Heart left ventricle (tissue), 16 donors: ENCODE measurements around the gene STK24. TPM values are rescaled to one million over a fixed set of nuclear protein-coding genes. Genes with fewer than 3 reads are reported as not detected.

ENCODE experiments used
- ATAC-seq, 4 donors: fragments of 200-7000 bp; cut with Tn5 transposase; one replicate each; pipeline ENCODE4 v1.9.1; 2020 to 2022; ENCODE audit warnings: moderate library complexity in 4 of 4, mild to moderate bottlenecking in 3 of 4, moderate number of reproducible peaks in 1 of 4
- DNase-seq, 5 donors: peaks; one replicate each; pipeline ENCODE4 v3.0.0-alpha.2; 2020
- H3K27ac ChIP-seq, 12 donors: fragments of 200-600 bp; sonication (generic) in 4 of 12; one replicate each; pipeline versions ENCODE4 v1.5.0 to v1.8.0; 2016 to 2022; ENCODE audit warnings: mild to moderate bottlenecking in 2 of 12
- H3K27me3 ChIP-seq, 9 donors: fragments of 200-600 bp; sonication (generic) in 2 of 9; one replicate each; pipeline versions ENCODE4 v1.5.1 to v1.8.0; 2016 to 2022; ENCODE audit warnings: mild to moderate bottlenecking in 3 of 9
- H3K36me3 ChIP-seq, 9 donors: fragments of 200-600 bp; sonication (generic) in 2 of 9; one replicate each; pipeline versions ENCODE4 v1.5.0 to v1.8.0; 2018 to 2022; ENCODE audit warnings: mild to moderate bottlenecking in 2 of 9
- H3K4me1 ChIP-seq, 12 donors: fragments of 200-600 bp; sonication (generic) in 4 of 12; one replicate each; pipeline versions ENCODE4 v1.5.0 to v1.8.0; 2016 to 2022; ENCODE audit warnings: mild to moderate bottlenecking in 3 of 12
- H3K4me3 ChIP-seq, 12 donors: fragments of 200-600 bp; sonication (generic) in 4 of 12; one replicate each; pipeline versions ENCODE4 v1.5.0 to v1.8.0; 2017 to 2022; ENCODE audit warnings: mild to moderate bottlenecking in 9 of 12, moderate library complexity in 4 of 12
- H3K9me3 ChIP-seq, 12 donors: fragments of 200-600 bp; sonication (generic) in 4 of 12; one replicate each; pipeline versions ENCODE4 v1.5.0 to v1.8.0; 2016 to 2022; ENCODE audit warnings: mild to moderate bottlenecking in 1 of 12
- POLR2A ChIP-seq, 2 donors: fragments of 450-650 bp; IDR thresholded peaks; one replicate each; pipeline ENCODE4 v1.6.1; 2017; ENCODE audit warnings: antibody characterized with exemption in 2 of 2, mild to moderate bottlenecking in 2 of 2, moderate library complexity in 2 of 2
- WGBS, 4 donors: extraction: QIAGEN DNeasy Blood & Tissue Kit in 2 of 4; methylation state at CpG; one replicate each; pipeline versions ENCODE4 v1.1.5 to v1.1.7; 2013 to 2018; 5-methylcytosine and 5-hydroxymethylcytosine counted together
- intact Hi-C, 10 donors: fragments of 100-400 bp; cut with DNase I; formaldehyde crosslinking; loops; one replicate each; pipeline versions ENCODE4 v1.11.1 to v1.14.2; 2022
- polyA plus RNA-seq, 2 donors: library from polyadenylated mRNA; stranded (reverse); fragments of 200-250 nt; gene quantifications; one replicate each; pipeline ENCODE4 v1.2.3, GENCODE V29; 2013
- total RNA-seq, 9 donors: library from RNA; depleted of rRNA in 2 of 9; stranded (reverse); fragments of >200 nt in 2 of 9; fragmentation: NEBNext Ultra II Directional in 3 of 9; extraction: Animal tissue kit (Norgen Biotek cat#: 25700) in 3 of 9; gene quantifications; one replicate each; pipeline versions ENCODE4 v1.1.0 to v1.2.4, GENCODE V29; 2016 to 2023
- TF ChIP-seq, protein P1 (sequence below), 12 donors: fragments of 200-600 bp; sonication (generic) in 4 of 12; IDR thresholded peaks; one replicate each; pipeline versions ENCODE4 v1.5.0 to v1.8.0; 2018 to 2022; ENCODE audit warnings: antibody characterized with exemption in 12 of 12, mild to moderate bottlenecking in 5 of 12
- donor health status: ischemic (EF 13 %, LVEDD 7.1; RV severe dilation, severe dysfunction).
- donor health status: healthy with polysubstance abuse.
- donor health status: DM: no; HTN: yes; CAD: no.
- donor health status: DM: no; HTN: no; CAD: no.
- donor health status: ischemic (EF 25% LVEDD 6.9; RV normal size, moderate dysfunction).
- donor health status: ischemic (EF 25% LVEDD 5.7; RV mildly dilated, moderate dysfunction).
- donor health status: healthy.
- donor health status: DM: yes; HTN: yes; CAD: no.
- donor health status: ischemic (EF 35%, LVEDD 5.7; RV mildly dilated, moderate dysfunction).
- donor health status: nonischemic (EF 11% LVEDD 7.7; RV severe dilation, severe dysfunction).
- donor health status: DM: yes; HTN: yes; CAD: no.
- donor health status: PGD.
- donor health status: ischemic (EF 29% LVEDD 5.4; RV normal size, mild dysfunction).
- donor health status: nonischemic (EF 23%, LVEDD 6.1; RV moderate dilation, normal function).

Gene STK24
- total and polyA plus RNA-seq, 11 donors: 26.6 to 82.6 (median 59.6) TPM

DNA sequence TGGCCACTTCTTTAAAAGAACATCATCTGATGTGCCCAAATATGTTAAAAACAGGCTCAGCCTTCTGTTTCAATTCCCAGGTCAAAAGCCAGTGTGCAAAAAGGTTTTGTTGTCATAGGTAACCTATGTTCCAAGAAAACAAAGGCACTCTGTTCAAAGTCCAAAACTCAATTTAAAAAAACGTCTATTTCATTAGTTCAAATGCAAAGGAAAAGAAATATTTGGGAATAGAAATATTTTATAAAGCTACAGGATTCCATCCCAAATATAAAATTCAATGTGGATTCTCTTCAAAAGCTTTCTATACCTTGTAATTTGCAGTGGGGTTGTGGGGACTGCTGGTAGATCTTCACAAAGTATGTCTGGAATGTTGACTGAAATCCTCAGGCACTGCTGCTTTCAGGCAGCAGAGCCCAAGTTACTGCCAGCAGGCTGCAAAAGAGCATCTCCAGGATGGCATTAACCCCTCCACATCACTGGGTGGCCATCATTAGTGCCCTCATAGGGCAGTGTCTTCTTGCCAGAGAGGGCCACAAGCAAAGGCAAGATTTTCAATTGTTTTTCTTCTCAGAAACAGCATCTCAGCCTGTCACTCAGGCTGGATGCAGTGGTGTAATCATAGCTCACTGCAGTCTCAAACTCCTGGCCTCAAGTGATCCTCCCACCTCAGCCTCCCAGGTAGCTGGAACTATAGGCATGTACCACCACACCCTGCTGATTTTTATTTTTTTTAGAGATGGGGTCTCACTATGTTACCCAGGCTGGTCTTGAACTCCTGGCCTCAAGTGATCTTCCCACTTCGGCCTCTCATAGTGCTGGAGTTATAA is 22.8 kb upstream of the STK24 start:
- H3K36me3 ChIP-seq: no peaks in the 10 kb centered on the region
- ATAC-seq (no peak), DNase-seq (no peak)
- H3K4me3 ChIP-seq: no peak overlapping the region
- no peaks in the 10 kb centered on the region for H3K4me1 ChIP-seq
- TF ChIP-seq, protein P1, sequence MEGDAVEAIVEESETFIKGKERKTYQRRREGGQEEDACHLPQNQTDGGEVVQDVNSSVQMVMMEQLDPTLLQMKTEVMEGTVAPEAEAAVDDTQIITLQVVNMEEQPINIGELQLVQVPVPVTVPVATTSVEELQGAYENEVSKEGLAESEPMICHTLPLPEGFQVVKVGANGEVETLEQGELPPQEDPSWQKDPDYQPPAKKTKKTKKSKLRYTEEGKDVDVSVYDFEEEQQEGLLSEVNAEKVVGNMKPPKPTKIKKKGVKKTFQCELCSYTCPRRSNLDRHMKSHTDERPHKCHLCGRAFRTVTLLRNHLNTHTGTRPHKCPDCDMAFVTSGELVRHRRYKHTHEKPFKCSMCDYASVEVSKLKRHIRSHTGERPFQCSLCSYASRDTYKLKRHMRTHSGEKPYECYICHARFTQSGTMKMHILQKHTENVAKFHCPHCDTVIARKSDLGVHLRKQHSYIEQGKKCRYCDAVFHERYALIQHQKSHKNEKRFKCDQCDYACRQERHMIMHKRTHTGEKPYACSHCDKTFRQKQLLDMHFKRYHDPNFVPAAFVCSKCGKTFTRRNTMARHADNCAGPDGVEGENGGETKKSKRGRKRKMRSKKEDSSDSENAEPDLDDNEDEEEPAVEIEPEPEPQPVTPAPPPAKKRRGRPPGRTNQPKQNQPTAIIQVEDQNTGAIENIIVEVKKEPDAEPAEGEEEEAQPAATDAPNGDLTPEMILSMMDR (IDR thresholded peaks at IDR 0.05): no peak
- TF ChIP-seq POLR2A (IDR thresholded peaks at IDR 0.05): no peak
- H3K9me3 ChIP-seq: no peaks in the 10 kb centered on the region
- no peaks in the 10 kb centered on the region for H3K27me3 ChIP-seq
- WGBS, 4 donors: 56 to 70% (median 68%) methylated on average over 2 of the region's 2 CpGs
- H3K27ac ChIP-seq: no peak overlapping the region
- intact Hi-C loops: loop anchor here in 4 of 10 donors (5.0 to 10.0 kb wide), 4 partner anchors 38 to 55 kb away; no protein-coding TSS in a partner anchor

DNA sequence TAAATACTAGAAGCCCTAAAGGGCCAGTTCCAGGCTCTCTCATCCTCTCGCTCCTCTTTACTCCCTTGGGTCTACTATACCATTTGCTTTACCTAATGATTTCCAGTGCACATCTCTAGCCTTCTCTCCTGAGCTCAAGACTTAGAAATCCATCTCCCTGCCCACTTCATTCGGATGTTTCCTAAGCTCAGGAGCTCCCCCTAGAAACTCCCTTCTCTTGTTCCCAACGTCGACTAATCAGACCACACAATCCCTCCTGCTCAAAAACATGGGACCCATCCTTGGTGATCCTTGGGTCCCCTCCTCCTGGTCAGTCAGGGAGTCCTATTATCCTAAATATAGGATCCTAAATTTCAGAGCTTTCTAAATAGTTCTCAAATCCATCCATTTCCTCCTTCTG is 21.1 kb upstream of the STK24 start:
- H3K36me3 ChIP-seq: no peaks in the 10 kb centered on the region
- no peak for TF ChIP-seq POLR2A (IDR thresholded peaks at IDR 0.05)
- TF ChIP-seq, protein P1 (IDR thresholded peaks at IDR 0.05): peak in 5 of 12 donors; percentile 18 to 35 (median 25)
- DNase-seq (no peak), ATAC-seq (no peak)
- no peaks in the 10 kb centered on the region for H3K4me1 ChIP-seq
- H3K27me3 ChIP-seq: no peaks in the 10 kb centered on the region
- intact Hi-C loops: loop anchor here in 5 of 10 donors (1.0 to 10.0 kb wide), 5 partner anchors 21 to 57 kb away; partner anchors contain the start of gene STK24 (in 1 of the 5)
- H3K4me3 ChIP-seq: no peak overlapping the region
- WGBS, 4 donors: 33 to 54% (median 43%) methylated on average over 4 of the region's 4 CpGs
- no peaks in the 10 kb centered on the region for H3K9me3 ChIP-seq
- H3K27ac ChIP-seq: no peak overlapping the region

DNA sequence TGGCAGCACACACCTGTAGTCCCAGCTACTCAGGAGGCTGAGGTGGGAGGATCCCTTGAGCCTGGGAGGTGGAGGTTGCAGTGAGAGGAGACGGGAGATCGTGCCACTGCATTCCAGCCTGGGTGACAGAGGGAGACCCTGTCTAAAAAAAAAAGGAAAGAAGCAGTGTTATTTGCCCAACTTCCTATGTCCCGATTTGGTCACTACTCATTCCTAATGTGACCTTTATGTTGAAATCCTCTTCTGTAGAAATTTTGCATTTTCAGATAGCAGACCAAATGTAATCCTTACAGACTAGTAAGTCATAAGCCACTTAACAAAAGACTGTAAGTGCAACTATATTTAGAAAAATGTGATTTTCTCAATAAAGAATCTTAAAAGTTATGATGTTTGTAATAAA is 18.2 kb upstream of the STK24 start:
- no peak overlapping the region for H3K27ac ChIP-seq
- TF ChIP-seq POLR2A (IDR thresholded peaks at IDR 0.05): no peak
- TF ChIP-seq, protein P1 (IDR thresholded peaks at IDR 0.05): no peak
- DNase-seq (no peak), ATAC-seq (no peak)
- H3K36me3 ChIP-seq: no peaks in the 10 kb centered on the region
- no peak overlapping the region for H3K4me3 ChIP-seq
- no peaks in the 10 kb centered on the region for H3K4me1 ChIP-seq
- intact Hi-C loops: loop anchor here in 4 of 10 donors (5.0 to 10.0 kb wide), 4 partner anchors 42 to 60 kb away; no protein-coding TSS in a partner anchor
- H3K27me3 ChIP-seq: no peaks in the 10 kb centered on the region
- WGBS, 4 donors: 80 to 94% (median 81%) methylated on average over 3 of the region's 3 CpGs
- H3K9me3 ChIP-seq: no peaks in the 10 kb centered on the region

DNA sequence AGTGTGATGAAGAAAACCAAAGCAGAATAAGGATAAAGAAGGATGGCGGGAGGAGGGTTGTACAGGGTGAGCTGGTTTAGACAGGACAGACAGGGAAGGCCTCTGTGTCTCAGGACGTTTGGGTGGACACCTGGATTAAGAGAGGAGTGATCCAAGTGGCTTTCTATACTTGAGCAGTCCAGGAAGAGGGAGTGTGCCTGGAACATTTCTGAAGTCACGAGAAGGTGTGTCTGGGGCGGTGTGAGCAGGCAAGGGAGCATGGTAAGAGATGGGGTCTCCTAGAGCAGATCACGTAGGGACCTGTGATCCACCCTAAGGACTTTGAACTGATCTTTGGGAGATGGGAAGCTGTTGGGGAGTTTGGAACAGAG is 15.4 kb upstream of the STK24 start:
- ATAC-seq (no peak), DNase-seq (no peak)
- WGBS, 4 donors: 71 to 82% (median 81%) methylated on average over 5 of the region's 5 CpGs
- Histone ChIP-seq H3K9me3 (no peaks in the 10 kb centered on the region), H3K4me1 (no peaks in the 10 kb centered on the region), H3K36me3 (no peaks in the 10 kb centered on the region), H3K27ac (no peak overlapping the region), H3K4me3 (no peak overlapping the region), H3K27me3 (no peaks in the 10 kb centered on the region)
- intact Hi-C loops: loop anchor here in 2 of 10 donors (10.0 kb wide), 2 partner anchors 52 to 62 kb away; no protein-coding TSS in a partner anchor
- no peak for TF ChIP-seq POLR2A (IDR thresholded peaks at IDR 0.05)
- TF ChIP-seq, protein P1 (IDR thresholded peaks at IDR 0.05): no peak
